Subcutaneous adipose tissue (tissue), 4 donors: Measurements from ENCODE around the gene ERBB4. TPM values are rescaled to one million over a fixed set of nuclear protein-coding genes. Genes with fewer than 3 reads are reported as not detected.

Source experiments
- total RNA-seq, 4 donors: library from RNA; depleted of rRNA; stranded (reverse); fragments of >200 nt; gene quantifications; one replicate each; pipeline ENCODE4 v1.1.0, GENCODE V29; 2016
- TF ChIP-seq, protein P1 (sequence below): fragments of 450-650 bp; IDR thresholded peaks from one replicate; pipeline ENCODE4 v1.5.1; 2016; ENCODE audit warnings: low read depth, mild to moderate bottlenecking, control low read depth, antibody characterized with exemption, moderate library complexity

Gene ERBB4
- total RNA-seq, 4 donors from 2014 or later, result 0.17 to 1.5 (median 0.71) TPM

- TF ChIP-seq, protein P1, sequence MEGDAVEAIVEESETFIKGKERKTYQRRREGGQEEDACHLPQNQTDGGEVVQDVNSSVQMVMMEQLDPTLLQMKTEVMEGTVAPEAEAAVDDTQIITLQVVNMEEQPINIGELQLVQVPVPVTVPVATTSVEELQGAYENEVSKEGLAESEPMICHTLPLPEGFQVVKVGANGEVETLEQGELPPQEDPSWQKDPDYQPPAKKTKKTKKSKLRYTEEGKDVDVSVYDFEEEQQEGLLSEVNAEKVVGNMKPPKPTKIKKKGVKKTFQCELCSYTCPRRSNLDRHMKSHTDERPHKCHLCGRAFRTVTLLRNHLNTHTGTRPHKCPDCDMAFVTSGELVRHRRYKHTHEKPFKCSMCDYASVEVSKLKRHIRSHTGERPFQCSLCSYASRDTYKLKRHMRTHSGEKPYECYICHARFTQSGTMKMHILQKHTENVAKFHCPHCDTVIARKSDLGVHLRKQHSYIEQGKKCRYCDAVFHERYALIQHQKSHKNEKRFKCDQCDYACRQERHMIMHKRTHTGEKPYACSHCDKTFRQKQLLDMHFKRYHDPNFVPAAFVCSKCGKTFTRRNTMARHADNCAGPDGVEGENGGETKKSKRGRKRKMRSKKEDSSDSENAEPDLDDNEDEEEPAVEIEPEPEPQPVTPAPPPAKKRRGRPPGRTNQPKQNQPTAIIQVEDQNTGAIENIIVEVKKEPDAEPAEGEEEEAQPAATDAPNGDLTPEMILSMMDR, result no peak
Measured at GRCh38 chr2:211789982-211790381, 748.6 kb downstream of the ERBB4 start.

- TF ChIP-seq, protein P1, result no peak
Measured at GRCh38 chr2:211766689-211767088, 771.9 kb downstream of the ERBB4 start.

DNA sequence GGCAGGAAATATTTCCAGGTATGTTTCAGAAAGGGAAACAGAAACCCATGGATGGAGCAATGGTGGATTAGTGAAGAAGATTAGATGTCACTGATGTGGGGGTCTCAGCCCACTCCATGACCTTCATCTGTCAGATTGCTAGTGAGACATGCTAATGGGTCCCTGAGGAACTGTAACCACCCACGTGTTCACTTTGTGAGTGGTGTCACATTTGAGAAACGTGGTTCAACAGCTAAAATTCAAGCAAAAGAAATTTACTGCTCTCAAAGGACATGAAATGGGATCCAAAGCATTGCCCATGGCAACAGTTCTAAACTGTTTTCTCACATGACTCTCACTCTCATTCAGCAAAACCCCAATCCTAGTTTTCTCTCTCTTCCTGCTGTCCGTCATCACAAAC lies 776.1 kb downstream of the ERBB4 start:
- TF ChIP-seq, protein P1, result no peak

GRCh38 chr2:211760103-211760502 lies 778.5 kb downstream of the ERBB4 start:
- TF ChIP-seq, protein P1, result no peak

GRCh38 chr2:211756266-211756665 lies 782.3 kb downstream of the ERBB4 start:
- TF ChIP-seq, protein P1, result no peak

GRCh38 chr2:211755187-211755586 lies 783.4 kb downstream of the ERBB4 start:
- TF ChIP-seq, protein P1, result no peak

- TF ChIP-seq, protein P1, result no peak
Measured at GRCh38 chr2:211751848-211752247, 786.8 kb downstream of the ERBB4 start.
